HG02642 (cell line): ENCODE measurements around the gene FAM76B.

Experiments used
- ATAC-seq: cut with Tn5 transposase; IDR thresholded peaks from one replicate; pipeline ENCODE4 v1.9.1; 2021; ENCODE audit warnings: mild to moderate bottlenecking; ENCODE audit not compliant: unreplicated experiment, poor library complexity

The FAM76B gene

DNA sequence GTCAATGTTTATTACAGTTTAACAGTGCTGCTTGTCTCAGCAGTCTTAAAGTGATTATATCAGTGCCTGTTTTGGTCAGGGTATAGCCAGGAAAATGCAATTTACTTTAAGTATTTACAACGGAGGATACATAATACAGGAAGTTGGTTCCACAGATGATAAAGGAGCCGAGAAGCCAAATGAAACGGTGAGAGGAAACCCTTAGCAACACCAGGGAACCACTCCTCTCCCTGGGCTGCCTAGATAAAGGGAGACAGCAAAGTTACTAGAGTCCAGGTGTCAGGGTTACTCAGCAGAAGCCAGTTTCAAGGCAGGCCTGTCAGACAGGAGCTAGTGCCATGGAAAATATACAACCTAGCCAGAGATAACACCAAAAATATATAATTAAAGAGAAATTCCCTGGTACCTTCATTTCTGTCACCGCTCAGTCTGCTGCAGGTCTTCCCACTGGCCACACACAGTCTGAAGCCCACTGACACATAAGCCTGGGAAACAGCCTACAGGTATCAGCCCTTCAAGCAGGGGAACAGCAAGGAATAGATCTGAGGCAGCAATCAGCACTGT, 55.5 kb downstream of the FAM76B start:
- ATAC-seq: no peak

DNA sequence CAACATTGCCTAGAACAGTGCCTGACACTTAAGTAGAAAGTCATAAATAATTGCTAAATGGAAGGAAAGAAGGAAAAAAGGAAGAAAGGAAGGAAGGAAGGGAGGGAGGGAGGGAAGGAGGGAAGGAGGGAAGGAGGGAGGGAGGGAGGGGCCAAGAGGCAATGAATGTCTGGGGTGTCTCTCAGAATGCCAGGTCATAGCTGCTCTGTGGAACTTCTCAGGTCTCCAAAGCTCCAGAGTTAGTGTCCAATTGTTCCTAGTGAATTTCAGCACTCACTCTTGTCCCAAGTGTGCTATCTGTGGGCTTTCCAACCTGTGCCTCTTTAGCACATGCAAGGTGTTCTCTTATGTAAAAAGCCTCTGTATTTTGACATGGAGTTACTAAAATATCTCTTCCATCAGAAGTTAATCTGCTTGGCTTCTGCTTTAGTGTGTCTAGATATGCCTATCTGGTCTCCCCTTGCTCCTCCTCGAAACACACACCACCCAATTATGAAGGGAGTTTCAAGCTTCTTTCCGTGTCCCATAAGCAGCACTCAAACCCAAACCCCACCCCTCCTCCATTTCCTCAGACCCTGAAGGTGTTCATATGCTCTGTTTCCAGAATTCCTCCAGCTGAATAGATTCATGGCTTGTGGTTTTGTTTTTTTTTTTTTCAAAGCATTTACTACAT, 56.5 kb downstream of the FAM76B start:
- ATAC-seq: no peak

DNA sequence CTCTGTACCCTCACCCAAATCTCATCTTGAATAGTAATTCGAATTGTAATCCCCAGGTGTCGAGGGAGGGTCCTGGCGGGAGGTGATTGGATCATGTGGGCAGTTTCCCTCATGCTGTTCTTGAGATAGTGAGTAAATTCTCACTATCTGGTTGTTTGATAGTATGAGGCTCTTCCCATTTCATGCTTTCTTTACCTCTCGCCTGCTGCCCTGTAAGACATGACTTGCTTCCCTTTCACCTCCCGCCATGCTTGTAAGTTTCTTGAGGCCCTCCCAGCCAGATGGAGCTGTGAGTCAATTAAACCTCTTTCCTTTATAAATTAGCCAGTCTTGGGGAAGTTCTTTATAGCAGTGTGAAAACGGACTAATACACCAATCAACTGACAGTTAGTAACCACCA, 60.1 kb downstream of the FAM76B start:
- no peak for ATAC-seq

DNA sequence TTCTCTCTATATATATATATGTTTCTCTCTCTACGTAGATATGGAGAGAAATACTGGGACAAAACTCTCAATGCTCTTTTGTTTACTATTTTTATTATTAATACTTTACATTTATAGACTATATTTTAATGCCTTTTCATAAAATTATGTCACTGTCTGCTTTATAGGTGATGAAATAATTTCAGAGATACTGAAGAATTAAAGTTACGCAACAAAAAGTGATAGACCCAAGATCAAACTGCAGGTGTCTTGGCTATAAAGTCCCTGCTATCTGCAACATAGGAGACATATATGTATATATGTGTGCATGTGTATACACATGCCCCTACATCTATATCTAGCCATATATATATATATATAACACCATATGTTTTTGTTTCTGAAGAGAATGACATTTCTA, 60.8 kb downstream of the FAM76B start:
- ATAC-seq: no peak

DNA sequence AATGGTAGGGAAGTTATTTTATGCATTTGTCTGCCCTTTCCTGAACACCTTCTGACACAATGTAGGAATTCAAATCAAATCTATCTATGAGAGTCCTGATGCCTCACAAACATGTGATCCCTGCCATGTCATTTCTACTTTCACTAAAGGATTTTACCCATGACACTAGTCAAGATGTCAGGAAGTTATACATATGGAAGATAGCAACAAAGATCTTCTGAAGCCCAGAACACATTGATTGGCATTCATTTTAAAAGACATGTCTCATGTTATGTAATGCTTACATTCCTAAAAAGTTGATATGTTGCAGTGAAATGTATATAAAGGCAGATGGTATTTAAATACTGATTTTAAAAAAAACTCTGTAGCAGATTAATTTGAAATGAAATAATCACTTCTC, 61.5 kb downstream of the FAM76B start:
- ATAC-seq: no peak

DNA sequence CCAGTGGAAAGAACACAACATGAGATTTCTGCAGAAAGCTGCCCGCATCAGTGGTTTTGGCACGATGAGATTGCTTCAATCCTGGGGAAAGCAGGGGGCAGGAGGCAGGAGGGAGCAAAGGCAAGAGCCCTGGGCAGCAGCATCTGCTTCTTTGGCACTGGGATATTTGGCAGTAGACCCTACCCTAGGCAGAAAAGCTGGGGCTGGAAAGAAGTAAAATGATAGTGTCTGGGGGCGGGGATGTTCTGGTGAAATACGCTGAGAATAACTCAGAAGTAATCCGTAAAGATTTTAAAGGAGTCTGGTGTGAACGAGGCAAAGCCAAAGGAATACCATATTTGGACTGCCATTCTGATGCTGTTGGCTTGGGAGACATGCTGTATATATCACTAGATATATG, 62.0 kb downstream of the FAM76B start:
- no peak for ATAC-seq

DNA sequence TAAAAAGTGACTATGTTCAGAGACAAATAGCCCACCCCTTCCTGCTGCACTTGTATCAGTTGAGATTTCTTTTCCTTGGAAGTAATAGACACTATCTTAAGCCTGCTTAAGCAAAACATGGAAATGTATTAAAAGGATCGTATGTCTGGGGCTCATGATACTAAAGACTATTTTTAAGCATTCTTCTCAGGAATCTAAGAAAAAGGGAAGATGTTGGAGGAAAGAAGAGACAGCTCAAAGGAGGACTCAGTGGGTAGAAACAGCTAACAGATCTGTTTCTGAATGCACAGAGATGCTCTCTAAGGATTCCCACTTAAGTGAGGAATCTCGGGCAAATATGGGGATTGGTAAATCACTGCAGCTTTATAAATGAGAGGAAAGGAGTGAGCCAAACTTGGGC, 62.5 kb downstream of the FAM76B start:
- no peak for ATAC-seq

DNA sequence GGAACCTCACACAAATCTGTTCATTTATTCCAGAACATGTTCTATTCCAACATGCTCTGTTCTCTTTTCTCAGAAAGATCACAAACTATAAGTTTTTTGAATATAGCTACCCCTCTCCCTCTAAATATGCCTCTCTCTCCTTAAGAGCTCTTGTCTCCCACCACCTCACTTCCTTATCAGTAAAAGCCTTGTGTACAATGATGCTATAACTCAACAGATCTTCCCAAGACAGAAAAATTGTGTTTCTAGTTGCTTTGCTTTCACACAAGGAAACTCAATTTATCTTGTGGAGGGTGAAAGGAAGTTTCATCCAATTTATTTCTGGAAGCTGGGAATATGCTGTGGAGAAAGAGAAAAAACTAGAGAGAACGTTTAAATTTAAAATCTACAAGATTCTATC, 64.4 kb downstream of the FAM76B start:
- no peak for ATAC-seq

DNA sequence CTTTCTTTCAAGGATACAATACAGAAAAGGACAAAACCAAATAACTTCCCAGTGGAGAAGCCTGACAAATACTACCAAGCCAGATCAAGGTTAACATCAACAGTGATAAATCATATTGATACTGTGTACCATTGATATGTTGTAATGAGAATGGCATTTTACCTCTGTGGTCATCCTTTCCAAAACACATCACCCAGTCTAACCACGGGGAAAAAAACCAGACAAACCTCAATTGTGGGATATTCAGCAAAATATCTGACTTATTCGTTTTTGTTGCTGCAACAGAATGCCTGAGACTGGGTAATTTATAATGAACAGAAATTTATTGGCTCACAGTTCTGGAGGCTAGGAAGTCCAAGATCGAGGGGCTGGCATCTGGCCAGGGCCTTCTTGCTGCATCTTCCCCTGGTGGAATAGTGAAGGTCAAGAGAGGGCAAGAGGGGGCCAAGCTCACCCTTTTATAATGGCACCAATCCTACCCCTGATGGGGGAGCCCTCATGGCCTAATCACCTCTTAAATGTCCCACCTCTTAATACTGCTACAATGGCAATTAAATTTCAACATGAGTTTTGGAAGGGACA, 66.1 kb downstream of the FAM76B start:
- no peak for ATAC-seq

DNA sequence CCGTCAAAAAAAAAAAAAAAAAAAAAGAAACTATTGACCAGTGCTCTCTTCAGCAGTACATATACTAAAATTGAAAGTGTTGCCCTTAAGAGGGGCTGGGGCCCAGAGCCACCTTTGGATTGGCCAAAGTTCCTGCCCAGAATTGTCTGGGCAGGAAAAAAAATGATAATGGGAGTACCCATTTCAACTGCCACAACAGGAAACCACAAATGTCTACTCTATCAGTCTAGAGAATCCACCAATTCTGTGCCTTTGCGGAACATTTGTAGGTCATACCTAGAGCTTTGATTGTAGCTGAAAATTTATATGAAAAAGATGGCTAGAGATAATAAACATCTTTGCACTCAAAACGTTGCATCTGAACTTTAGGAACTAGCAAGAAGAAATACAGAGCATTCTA, 69.4 kb downstream of the FAM76B start:
- ATAC-seq: no peak
